Measurements from ENCODE around the gene TECRL.

Gene TECRL

GRCh38 chr4:64409300-64409699, at the start of gene TECRL:
TSS of gene TECRL (minus strand) at chr4:64409450. CDS start at chr4:64409351, 99 bp downstream.
- no peak for DNase-seq

- no peak for DNase-seq
Measured at GRCh38 chr4:64432674-64433073, 23.4 kb upstream of the TECRL start.

GRCh38 chr4:64430933-64431332, 21.7 kb upstream of the TECRL start:
- DNase-seq, result no peak

GRCh38 chr4:64417974-64418373, 8.7 kb upstream of the TECRL start:
- DNase-seq, result peak; percentile 66

GRCh38 chr4:64407000-64407399, 2.2 kb downstream of the TECRL start:
- no peak for DNase-seq

- no peak for DNase-seq
Measured at GRCh38 chr4:64405761-64406160, 3.5 kb downstream of the TECRL start.

- no peak for DNase-seq
Measured at GRCh38 chr4:64402684-64403083, 6.6 kb downstream of the TECRL start.

- no peak for DNase-seq
Measured at GRCh38 chr4:64399313-64400109, 9.7 kb downstream of the TECRL start.

- DNase-seq, result no peak
Measured at GRCh38 chr4:64394469-64394868, 14.8 kb downstream of the TECRL start.

- no peak for DNase-seq
Measured at GRCh38 chr4:64388252-64388651, 21.0 kb downstream of the TECRL start.

GRCh38 chr4:64385220-64385619, 24.0 kb downstream of the TECRL start:
- no peak for DNase-seq

- DNase-seq, result no peak
Measured at GRCh38 chr4:64384237-64385203, 24.7 kb downstream of the TECRL start.

- DNase-seq, result no peak
Measured at GRCh38 chr4:64368741-64369140, 40.5 kb downstream of the TECRL start.

- no peak for DNase-seq
Measured at GRCh38 chr4:64361399-64361740, 47.9 kb downstream of the TECRL start.

GRCh38 chr4:64360664-64361398, 48.4 kb downstream of the TECRL start:
- no peak for DNase-seq

- DNase-seq, result no peak
Measured at GRCh38 chr4:64359489-64359888, 49.8 kb downstream of the TECRL start.

- DNase-seq, result no peak
Measured at GRCh38 chr4:64353904-64354303, 55.3 kb downstream of the TECRL start.

- peak; percentile 91 for DNase-seq
Measured at GRCh38 chr4:64341711-64342110, 67.5 kb downstream of the TECRL start.

GRCh38 chr4:64340218-64341110, 68.8 kb downstream of the TECRL start:
- peak; percentile 7 for DNase-seq

GRCh38 chr4:64334964-64335363, 74.3 kb downstream of the TECRL start:
- DNase-seq, result no peak

- DNase-seq, result no peak
Measured at GRCh38 chr4:64330143-64330542, 79.1 kb downstream of the TECRL start.

GRCh38 chr4:64327237-64327636, 82.0 kb downstream of the TECRL start:
- DNase-seq, result no peak
